SK-N-SH treated with all-trans-retinoic acid at 6 μM for 48 hours (cell line): Measurements from ENCODE around the gene MVD.

ENCODE experiments used
- ATAC-seq: fragments of 200-7000 bp; cut with Tn5 transposase; 3 replicates; pipeline ENCODE4 v1.9.1; 2020; ENCODE audit warnings: mild to moderate bottlenecking, moderate library complexity
- ARNTL ChIP-seq: fragments of 450-650 bp; formaldehyde crosslinking; IDR thresholded peaks from 2 replicates; pipeline ENCODE4 v1.5.0; 2020; ENCODE audit warnings: low read depth, mild to moderate bottlenecking, moderate library complexity, borderline replicate concordance
- BACH2 ChIP-seq: fragments of 250-450 bp; sonication (Bioruptor Pico); IDR thresholded peaks from 2 replicates; pipeline ENCODE4 v1.9.0; 2021; ENCODE audit warnings: mild to moderate bottlenecking, borderline replicate concordance
- CSRNP3 ChIP-seq: fragments of 250-450 bp; sonication (Bioruptor Pico); IDR thresholded peaks from 2 replicates; pipeline ENCODE4 v1.5.1; 2021; ENCODE audit warnings: mild to moderate bottlenecking, moderate library complexity
- ESRRG ChIP-seq: fragments of 250-450 bp; sonication (Bioruptor Pico); IDR thresholded peaks from 2 replicates; pipeline ENCODE4 v1.6.1; 2021; ENCODE audit warnings: mild to moderate bottlenecking
- GLIS3 ChIP-seq: fragments of 250-450 bp; sonication (Bioruptor Pico); IDR thresholded peaks from 2 replicates; pipeline ENCODE4 v1.5.0; 2020; ENCODE audit warnings: mild to moderate bottlenecking, moderate library complexity
- ISL1 ChIP-seq: fragments of 250-450 bp; sonication (Bioruptor Pico); IDR thresholded peaks from 2 replicates; pipeline ENCODE4 v2.1.2; 2022; ENCODE audit warnings: mild to moderate bottlenecking, moderate library complexity
- OSR1 ChIP-seq: fragments of 250-450 bp; sonication (Bioruptor Pico); IDR thresholded peaks from 2 replicates; pipeline ENCODE4 v1.8.0; 2022; ENCODE audit warnings: moderate library complexity, mild to moderate bottlenecking, inconsistent platforms
- POU6F1 ChIP-seq: fragments of 250-450 bp; sonication (Bioruptor Pico); IDR thresholded peaks from 2 replicates; pipeline ENCODE4 v1.8.0; 2021; ENCODE audit warnings: low read depth, mild to moderate bottlenecking, moderate library complexity, borderline replicate concordance
- PPARA ChIP-seq: fragments of 250-450 bp; sonication (Bioruptor Pico); IDR thresholded peaks from 2 replicates; pipeline ENCODE4 v1.5.0; 2020; ENCODE audit warnings: mild to moderate bottlenecking, borderline replicate concordance
- SNAI2 ChIP-seq: fragments of 250-450 bp; sonication (Bioruptor Pico); IDR thresholded peaks from 2 replicates; pipeline ENCODE4 v1.5.0; 2020; ENCODE audit warnings: mild to moderate bottlenecking, moderate library complexity
- TSHZ2 ChIP-seq: fragments of 250-450 bp; sonication (Bioruptor Pico); IDR thresholded peaks from 2 replicates; pipeline ENCODE4 v1.5.0; 2020; ENCODE audit warnings: mild to moderate bottlenecking, moderate library complexity
- ZC3H10 ChIP-seq: fragments of 250-450 bp; sonication (Bioruptor Pico); IDR thresholded peaks from 2 replicates; pipeline ENCODE4 v1.5.1; 2021; ENCODE audit warnings: mild to moderate bottlenecking, moderate library complexity
- ZFP3 ChIP-seq: fragments of 250-450 bp; sonication (Bioruptor Pico); IDR thresholded peaks from 2 replicates; pipeline ENCODE4 v1.5.0; 2020; ENCODE audit warnings: mild to moderate bottlenecking, moderate library complexity
- ZFP30 ChIP-seq: fragments of 450-650 bp; formaldehyde crosslinking; IDR thresholded peaks from 2 replicates; pipeline ENCODE4 v1.5.0; 2022; ENCODE audit warnings: mild to moderate bottlenecking, moderate library complexity
- ZNF565 ChIP-seq: fragments of 450-650 bp; formaldehyde crosslinking; conservative IDR thresholded peaks from 2 replicates; pipeline ENCODE4 v1.5.0; 2020; ENCODE audit warnings: low read depth, mild to moderate bottlenecking, moderate library complexity
- ZNF70 ChIP-seq: fragments of 450-650 bp; formaldehyde crosslinking; IDR thresholded peaks from 2 replicates; pipeline ENCODE4 v1.5.0; 2020; ENCODE audit warnings: mild to moderate bottlenecking, moderate library complexity
- ZNF8 ChIP-seq: fragments of 450-650 bp; formaldehyde crosslinking; IDR thresholded peaks from 2 replicates; pipeline ENCODE4 v1.5.0; 2020; ENCODE audit warnings: mild to moderate bottlenecking, moderate library complexity
- TF ChIP-seq, protein P1 (sequence below): fragments of 250-450 bp; sonication (Bioruptor Pico); IDR thresholded peaks from 2 replicates; pipeline ENCODE4 v1.5.1; 2020; ENCODE audit warnings: low read depth, mild to moderate bottlenecking, moderate library complexity
- TF ChIP-seq, protein P2 (sequence below): fragments of 250-450 bp; sonication (Bioruptor Pico); IDR thresholded peaks from 2 replicates; pipeline ENCODE4 v1.8.0; 2020; ENCODE audit warnings: mild to moderate bottlenecking, moderate library complexity, borderline replicate concordance

The MVD gene

DNA sequence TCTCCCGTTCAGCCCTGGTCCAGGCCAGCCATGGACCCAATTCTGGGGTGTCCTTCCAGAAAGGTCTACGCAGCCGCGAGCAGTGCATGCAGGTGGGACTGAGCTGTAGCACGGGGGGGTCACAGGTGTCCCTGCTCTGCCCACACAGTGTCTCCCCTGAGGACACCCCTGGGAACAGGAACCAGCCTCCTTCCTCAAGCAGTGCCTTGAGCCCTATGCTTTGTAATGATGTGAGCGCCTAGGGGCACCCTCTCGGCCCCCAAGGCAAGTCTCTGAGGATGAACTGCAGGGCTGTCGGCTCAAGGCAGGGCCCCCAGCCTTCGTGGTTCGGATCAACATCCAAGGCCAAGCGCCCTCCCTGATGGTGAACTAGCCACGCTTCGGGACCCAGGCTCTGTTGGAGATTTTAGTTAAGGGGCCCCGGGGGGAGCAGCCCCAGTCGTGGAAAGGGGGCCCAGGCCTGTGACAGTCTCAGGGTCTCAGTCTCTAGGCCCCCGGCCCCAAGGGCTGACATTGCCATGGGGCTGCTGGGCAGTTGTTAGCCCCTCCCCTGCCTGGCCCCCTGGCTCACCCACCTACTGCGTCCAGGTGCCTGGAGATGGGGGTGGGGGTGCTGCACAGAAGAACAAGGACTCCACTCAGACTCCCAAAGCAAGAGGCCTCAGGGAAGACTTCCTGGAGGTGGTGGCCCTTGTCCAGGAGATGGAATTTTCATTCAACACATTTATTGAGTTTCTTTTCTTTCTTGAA, 22.2 kb downstream of the MVD start:
- peak; percentile 10 for ATAC-seq
- no peak for TF ChIP-seq ZNF70 (CRISPR knock-in tag)
- TF ChIP-seq SNAI2 (CRISPR knock-in tag) = no peak
- TF ChIP-seq ISL1 = no peak
- TF ChIP-seq ZNF565 (CRISPR knock-in tag) = no peak
- no peak for TF ChIP-seq OSR1
- TF ChIP-seq ZNF8 (CRISPR knock-in tag) = no peak
- TF ChIP-seq, protein P1, sequence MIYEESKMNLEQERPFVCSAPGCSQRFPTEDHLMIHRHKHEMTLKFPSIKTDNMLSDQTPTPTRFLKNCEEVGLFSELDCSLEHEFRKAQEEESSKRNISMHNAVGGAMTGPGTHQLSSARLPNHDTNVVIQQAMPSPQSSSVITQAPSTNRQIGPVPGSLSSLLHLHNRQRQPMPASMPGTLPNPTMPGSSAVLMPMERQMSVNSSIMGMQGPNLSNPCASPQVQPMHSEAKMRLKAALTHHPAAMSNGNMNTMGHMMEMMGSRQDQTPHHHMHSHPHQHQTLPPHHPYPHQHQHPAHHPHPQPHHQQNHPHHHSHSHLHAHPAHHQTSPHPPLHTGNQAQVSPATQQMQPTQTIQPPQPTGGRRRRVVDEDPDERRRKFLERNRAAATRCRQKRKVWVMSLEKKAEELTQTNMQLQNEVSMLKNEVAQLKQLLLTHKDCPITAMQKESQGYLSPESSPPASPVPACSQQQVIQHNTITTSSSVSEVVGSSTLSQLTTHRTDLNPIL (CRISPR knock-in tag) = no peak
- TF ChIP-seq BACH2 (CRISPR knock-in tag) = no peak
- TF ChIP-seq PPARA (CRISPR knock-in tag) = no peak
- TF ChIP-seq ZFP30 (CRISPR knock-in tag) = no peak
- no peak for TF ChIP-seq ARNTL
- no peak for TF ChIP-seq POU6F1 (CRISPR knock-in tag)
- TF ChIP-seq CSRNP3 = no peak
- TF ChIP-seq, protein P2, sequence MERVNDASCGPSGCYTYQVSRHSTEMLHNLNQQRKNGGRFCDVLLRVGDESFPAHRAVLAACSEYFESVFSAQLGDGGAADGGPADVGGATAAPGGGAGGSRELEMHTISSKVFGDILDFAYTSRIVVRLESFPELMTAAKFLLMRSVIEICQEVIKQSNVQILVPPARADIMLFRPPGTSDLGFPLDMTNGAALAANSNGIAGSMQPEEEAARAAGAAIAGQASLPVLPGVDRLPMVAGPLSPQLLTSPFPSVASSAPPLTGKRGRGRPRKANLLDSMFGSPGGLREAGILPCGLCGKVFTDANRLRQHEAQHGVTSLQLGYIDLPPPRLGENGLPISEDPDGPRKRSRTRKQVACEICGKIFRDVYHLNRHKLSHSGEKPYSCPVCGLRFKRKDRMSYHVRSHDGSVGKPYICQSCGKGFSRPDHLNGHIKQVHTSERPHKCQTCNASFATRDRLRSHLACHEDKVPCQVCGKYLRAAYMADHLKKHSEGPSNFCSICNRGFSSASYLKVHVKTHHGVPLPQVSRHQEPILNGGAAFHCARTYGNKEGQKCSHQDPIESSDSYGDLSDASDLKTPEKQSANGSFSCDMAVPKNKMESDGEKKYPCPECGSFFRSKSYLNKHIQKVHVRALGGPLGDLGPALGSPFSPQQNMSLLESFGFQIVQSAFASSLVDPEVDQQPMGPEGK (CRISPR knock-in tag) = no peak

- no peak for TF ChIP-seq ISL1
- TF ChIP-seq ZFP30 (CRISPR knock-in tag) = no peak
- TF ChIP-seq ARNTL = no peak
- no peak for TF ChIP-seq ZNF565 (CRISPR knock-in tag)
- TF ChIP-seq CSRNP3 = no peak
- TF ChIP-seq, protein P1 (CRISPR knock-in tag) = no peak
- TF ChIP-seq ZFP3 (CRISPR knock-in tag) = no peak
- no peak for TF ChIP-seq ESRRG (CRISPR knock-in tag)
- no peak for TF ChIP-seq SNAI2 (CRISPR knock-in tag)
- TF ChIP-seq GLIS3 (CRISPR knock-in tag) = no peak
- TF ChIP-seq BACH2 (CRISPR knock-in tag) = no peak
- peak; percentile 20 for ATAC-seq
Observed at GRCh38 chr16:88640039-88640495, 22.8 kb downstream of the MVD start.

- peak; percentile 80 for ATAC-seq
- TF ChIP-seq POU6F1 (CRISPR knock-in tag) = no peak
- no peak for TF ChIP-seq TSHZ2 (CRISPR knock-in tag)
- TF ChIP-seq BACH2 (CRISPR knock-in tag) = no peak
- no peak for TF ChIP-seq ZC3H10 (CRISPR knock-in tag)
- no peak for TF ChIP-seq OSR1
- TF ChIP-seq ARNTL = no peak
- TF ChIP-seq ZNF70 (CRISPR knock-in tag) = no peak
- TF ChIP-seq, protein P1 (CRISPR knock-in tag) = no peak
Observed at GRCh38 chr16:88639231-88640038, 23.5 kb downstream of the MVD start.
